ENCODE results near the gene BRINP1.

Gene BRINP1

DNA sequence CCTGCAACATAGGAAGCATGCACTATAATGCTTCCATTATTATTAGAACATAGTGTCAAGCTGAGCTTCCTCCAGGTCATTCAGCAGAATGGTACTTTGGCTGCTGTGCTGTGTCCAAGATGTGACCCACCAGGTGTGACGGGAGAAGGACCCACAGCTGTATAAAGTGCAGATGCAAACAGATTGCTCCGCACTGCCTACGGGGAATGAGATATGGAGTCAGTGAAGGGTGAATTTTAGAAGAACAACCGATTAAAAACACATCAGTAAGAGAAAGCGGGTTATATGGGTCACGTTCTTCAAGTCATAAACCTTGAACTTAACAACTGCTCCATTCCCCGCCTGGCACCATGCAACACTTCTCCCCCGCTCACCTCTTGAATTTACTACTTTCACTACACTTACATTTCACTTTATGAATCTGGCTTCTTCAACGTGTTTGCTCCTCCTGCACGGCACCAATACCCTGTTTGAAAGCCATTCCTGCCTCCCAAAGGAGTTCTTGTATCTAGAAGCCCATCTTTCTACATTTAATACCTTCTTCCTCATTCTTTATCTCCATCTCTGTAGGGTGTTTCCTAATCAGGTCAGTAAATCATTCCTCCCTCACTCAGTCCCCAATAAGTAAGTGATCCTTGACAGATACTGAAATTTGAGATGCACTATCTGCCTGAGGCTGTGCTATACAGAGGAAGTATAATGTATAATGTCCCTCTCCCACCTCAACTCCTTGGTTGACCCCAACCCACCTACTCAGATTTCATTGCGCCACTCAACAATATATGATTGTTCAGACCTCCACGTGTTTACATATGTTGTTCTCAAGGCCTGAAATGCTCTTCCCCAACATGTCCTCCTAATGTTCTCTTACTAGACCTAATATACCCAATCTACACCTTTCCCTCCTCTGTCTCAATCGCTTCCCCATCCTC lies 25.9 kb downstream of the BRINP1 start:
- DNase-seq: no peak

DNA sequence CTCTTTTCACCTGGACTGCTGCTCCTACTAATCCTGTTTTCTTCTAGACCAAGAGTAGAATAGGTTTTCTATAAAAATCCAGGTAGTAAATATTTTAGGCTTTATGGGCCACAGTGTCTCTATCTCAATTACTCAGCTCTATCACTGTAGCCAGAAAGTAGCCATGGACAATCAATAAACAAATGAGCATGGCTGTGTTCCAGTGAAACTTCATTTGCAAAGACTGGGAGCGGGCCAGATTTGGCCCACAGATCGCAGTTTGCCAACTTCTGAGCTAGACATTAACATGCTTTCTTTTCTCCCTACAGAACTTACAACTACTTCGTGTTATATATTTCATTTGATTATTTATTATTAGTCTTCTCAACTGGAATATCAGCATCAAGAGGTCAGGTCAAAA lies 30.2 kb downstream of the BRINP1 start:
- no peak for DNase-seq

DNA sequence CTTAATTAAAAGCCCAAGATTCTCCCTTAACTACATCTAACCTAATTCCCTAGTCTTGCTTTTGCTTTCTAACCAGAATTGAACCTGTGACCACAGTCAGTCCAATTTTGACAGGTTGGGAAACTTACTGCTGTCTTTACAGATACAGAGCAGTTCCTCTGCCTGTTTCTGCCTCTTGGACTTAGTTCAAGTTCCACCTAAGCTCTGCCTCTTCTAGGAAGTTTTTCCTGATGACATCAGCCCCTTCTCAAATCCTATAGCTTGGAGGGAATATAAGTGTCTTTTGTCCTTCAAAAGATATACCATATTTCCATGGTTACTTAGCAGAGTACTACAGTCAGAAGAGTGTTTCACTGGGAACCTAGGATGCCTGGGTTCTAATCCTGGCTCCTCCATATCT lies 31.7 kb downstream of the BRINP1 start:
- DNase-seq: no peak

DNA sequence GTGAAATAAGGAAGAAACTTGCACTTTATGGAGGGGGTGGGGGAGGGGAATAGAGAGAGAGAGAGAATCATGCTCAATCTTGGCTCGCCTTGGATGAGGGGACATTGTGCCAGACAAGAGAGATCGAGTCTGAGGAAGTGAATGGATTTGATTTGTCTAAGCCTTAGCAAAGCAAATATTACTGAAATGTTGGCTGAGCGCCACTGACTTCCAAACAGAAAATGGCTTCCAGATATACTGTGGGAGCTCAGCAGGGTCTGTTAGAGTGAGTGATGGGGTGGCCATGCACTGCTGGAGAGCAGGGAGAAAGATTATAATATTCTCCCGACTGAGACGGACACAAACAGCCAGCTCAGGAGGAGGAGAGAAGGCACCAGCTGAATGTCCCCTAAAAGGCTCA lies 34.5 kb downstream of the BRINP1 start:
- no peak for DNase-seq

DNA sequence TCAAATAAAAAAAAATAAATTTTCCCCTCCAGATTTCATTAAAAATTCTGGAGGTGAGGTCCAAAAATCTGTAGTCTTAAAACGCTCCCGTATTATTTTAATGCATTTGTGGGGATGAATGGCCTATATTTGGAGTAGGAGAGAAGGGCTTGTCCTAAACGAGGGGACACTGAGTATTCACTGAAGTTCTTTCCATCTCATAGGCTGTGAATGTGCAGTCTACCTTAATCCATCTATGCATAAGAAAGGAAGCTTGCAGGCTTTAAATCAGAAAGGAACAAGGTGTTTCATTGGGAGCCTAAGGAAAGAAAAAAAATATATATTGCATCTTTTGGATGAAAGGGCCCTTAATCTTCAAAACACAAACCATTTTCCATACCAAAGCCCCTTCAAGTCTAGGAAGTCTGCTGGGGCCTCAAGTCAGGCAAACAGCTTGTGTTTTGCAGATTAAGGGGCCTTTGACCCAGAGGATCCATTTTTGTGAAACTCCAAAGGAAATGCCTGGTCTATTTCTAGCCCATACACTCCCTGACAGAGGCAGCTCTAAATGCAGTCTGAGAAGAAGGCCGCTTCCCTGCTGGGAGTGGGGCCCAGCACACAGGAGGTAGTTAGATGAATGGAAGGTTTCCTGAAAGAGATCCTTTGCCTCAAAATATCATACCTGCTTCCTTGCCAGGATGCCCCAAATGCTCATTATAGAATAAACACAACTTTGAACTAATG lies 35.6 kb downstream of the BRINP1 start:
- DNase-seq: no peak

DNA sequence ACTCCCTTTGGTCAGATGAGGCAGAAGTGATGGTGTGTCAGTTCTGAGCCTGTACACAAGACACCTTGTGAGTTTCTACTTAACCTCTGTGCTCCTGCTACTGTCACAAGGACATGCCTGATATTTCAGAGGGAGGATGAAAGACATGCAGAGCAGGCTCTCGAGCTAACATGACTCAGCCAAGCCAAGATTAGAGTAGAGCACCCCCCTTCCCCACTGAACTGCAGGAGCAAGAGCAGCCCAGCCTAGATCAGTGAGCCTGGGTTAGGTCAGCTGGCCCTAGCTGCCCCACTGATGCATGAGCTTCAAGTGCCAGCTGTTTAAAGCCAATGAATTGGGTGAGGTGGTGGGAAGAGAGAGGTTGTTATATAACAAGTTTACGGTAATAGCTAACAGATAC lies 36.7 kb downstream of the BRINP1 start:
- DNase-seq: no peak

DNA sequence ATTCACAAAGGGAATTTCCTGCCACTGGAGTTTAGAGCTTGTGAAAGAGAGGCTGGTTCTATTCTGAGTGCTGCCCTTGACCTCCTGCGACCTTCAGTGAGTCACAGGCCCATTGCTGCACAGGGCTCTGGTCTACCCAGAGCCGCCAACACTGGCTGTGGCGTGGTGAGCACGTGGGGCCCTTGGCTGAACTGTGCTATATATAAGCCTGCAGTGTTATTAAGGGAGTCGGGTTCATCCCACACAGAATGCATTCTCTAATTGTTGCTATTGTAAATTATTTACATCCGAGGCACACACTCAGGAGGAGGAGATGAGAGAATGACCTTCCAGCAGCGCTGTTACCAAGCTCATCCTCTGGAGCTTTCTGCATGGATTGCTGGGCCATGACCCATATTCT lies 47.1 kb downstream of the BRINP1 start:
- DNase-seq: no peak

DNA sequence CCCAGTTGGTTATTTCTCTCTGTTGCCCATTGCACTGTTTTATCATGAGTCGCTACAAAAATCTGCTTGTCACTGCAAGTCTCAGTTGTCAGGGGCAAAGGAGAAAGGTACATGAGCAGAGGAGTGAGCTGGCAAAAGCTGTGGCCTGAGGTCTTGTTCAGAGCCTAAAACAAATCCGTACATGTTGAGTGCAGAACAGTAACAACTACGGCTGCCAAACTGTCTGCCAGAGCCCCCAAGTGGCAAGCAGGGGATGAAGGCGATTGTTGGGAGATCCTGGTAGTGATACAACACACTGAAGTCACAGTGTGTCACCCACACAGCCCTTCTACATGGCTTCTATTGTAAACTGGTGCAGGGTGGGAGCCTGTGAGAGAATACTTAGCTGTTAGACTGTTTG lies 50.9 kb downstream of the BRINP1 start:
- DNase-seq: no peak

DNA sequence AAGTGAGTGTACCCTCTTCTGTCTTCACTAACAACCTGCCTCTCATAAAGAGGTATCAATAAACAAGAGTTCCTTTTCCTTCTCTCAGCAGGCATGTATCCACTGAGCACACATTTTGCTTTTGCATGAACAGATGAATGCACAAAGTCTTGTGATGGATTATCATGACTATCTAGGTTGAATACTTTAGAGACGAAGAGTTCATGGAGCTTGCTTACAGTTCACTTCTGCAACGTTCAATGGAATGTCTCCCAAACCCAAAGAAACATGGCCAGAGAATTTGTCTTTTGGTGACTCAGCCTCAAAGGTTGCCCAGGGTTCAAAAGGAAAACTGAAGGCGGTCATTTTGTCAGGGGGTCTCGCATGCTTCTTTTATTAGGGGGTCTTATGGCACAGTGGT lies 55.4 kb downstream of the BRINP1 start:
- no peak for DNase-seq

DNA sequence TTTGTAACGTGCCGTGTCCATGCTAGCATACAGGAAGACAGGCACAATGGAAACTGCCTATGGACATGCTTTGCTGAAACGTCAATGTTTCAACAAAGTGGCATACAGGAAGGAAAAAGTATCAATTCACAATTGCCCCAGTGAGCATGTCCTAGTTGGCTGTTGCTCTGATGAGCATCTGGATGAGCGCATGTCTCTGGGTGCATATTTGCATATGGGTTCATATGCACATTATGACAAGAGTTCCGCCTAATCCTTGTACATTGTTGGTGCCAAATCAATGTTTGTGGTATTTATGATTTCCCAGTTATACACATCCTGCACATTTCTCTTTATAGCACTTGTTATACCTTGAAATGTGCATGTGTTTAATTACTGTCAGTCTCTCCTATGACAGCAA lies 58.5 kb downstream of the BRINP1 start:
- DNase-seq: no peak

DNA sequence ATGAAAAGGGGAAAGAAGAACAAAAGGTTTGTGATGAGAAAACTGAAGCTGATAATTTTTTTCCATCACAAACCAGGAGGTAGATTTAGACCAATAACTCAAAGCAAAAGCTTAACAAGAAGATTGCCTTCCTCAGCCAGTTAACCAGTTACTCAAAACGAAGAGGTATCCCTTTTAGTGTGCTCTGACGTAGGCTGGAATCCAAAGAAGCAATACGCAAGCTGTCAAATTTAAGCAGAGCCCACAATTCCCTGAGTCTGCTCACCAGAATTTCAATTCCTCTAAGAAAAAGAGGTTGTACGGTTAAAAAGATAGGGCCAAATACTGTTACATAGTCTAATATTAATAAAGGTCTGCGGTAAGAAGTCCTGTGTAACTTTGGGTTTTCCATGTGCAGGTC lies 61.8 kb downstream of the BRINP1 start:
- DNase-seq: no peak

DNA sequence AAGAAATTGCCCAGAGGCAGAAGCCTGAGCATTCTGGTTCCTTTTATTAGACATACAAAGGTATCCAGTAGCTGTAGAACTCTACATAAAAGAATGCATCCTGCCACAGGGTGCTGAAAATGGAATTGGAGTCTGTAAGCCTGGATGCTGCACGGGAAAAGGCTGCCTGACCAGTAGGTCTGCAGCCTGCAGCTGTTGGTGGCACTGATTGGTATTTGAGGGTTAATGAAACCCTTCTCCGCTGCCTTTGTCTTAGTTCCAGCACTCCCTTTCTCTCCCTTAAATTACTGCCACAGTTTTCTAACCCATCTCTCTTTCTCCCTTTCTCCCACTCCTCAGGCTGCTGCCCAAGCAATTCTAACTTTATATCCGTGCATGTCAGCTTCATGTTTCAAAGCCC lies 64.7 kb downstream of the BRINP1 start:
- no peak for DNase-seq

DNA sequence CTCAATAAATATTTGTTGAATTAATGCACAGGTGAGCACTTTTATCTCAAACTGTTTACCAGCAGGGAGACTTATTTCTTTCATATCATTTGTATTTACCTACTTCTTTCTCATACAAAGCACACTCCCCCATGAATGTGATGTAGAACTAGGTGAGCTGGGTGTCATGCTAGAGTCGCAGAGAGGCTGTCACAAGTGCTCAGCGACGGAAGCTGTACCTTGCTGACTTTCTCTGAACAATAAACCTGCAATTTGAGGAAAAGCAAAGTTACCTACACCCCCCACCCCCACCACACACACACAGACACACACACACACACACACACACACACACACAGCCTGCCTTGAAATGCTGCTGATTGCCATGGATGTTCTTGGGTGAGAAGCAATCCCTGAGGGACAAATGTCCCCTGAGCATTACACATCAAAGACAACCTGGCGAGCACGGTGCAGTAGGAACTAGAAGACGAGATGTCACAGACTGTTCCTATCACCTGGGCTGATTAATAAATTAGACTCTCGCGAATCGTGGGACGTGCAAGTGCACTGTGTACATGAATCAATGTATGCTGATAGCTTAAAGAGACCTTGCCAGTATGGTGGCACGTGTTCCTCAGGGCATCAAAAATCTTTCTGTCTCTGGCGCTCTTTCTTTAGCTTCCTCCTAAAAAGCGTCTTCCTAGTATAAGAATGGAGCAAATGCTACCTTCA lies 66.1 kb downstream of the BRINP1 start:
- no peak for DNase-seq

DNA sequence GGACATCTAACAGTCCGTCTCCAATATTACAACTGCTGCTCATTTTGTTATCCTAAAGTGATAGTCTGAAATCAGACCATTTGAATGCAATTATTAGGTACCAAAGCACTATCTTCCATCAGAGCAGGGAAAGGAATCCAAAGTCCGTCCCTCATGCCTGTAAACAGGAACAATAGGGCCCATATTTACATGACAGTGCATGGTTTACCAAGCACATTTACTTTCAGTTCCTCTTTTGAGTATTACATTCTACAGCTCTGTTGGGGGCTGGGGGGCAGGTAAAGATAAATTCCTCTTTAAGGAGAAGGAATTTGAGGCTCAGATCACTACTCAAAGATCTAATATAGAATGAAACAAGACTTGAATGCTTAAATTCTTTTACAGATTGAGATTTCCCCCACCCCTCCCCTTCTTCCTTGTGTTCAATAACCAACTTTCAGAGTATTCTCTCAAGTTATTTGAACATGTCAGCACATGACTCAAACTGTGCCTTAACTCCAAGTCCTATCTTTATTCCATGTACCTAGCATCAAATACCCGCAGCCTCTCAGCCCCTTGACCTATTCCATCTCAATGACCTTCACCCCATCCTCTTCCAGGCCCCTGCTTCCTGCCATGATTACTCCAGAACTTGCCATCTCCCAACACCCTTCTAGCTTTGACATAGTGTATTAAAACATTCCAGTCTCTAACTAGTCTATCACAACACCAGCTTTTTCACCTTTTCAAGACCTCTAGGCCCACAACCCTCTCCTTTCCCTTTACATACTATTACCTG lies 71.0 kb downstream of the BRINP1 start:
- DNase-seq: no peak

DNA sequence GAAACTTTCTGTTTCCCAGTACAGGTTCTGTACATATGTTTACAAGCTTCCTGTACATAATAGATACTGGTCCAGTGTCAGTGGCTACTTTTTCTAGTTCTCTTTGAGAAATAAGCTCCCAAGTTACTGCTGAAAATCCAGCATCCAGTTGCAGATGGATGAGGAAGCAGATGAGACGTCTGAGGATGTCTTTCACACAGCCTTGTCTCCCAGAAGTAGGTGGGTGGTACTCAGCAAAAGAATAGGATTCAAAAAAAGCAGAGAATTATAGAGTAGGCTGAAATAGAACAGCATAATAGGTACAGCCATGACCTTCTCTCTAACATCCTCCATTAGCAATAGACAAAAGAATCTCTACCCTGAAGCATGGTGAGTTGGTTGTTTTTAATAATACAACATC lies 77.7 kb downstream of the BRINP1 start:
- DNase-seq: no peak

DNA sequence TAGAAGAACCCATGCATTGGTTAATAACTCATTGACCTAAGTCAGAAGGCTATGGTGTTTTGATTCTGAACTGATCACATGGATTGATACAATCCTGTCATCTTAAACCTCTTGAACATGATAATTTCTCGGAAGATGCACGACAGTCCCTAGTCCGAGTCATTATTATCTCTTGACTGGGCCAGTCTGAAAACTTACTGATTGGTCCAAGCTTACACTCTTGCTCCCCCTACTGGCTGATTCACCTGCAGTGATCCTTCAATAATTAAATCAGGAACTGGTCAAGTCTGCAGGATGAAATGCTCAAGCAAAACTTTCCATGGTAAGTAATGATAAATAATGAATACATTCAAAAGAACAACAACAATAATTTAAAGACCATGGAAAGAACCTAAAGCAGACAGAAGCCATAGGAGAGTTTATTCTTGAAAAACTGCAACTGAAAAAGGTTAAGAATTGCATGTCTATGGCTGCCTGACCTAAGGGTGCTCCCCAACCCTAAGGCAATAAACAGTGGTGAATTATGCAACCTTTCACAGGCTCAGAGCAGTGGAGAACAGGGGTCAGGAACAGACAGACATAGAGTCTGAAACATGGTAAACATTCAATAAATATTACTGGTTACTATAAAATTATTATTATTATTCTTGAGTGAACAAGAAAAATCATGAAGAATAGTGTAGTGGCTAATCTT lies 79.3 kb downstream of the BRINP1 start:
- peak; percentile 27 for DNase-seq

DNA sequence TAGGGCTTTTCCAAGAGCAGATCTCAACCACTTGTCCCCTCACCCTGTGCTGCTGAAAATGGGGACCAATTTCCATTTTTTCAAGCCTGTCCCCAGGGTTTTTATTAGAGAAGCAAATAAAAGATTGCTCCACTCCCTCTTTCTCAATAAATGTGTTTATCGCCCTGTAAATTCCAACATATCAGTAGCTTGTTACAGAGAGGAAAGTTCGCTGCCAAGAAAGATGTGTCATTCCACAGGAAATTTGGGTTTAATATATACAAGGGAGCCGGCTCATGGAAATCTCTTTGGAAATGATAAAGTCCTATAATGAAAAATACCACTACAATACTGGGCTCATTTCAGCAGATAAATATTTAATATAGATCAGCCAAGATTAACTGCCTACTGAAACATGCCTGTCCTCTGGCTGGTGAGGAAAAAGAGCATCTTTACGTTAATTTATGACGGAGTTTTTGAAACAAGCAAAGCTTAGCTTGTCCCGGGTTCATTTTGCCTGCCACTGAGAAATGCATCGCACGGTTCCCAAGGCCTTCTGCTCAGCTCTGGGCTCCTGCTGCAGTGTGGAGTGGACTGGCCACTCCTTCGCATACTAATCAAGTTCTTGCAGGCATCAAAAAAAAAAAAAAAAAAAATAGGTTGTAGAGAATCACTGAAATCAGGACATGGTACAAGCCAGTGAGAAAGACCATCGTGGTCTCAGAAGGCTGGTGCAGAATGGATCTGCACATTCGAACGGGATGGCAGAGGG lies 84.5 kb downstream of the BRINP1 start:
- no peak for DNase-seq

DNA sequence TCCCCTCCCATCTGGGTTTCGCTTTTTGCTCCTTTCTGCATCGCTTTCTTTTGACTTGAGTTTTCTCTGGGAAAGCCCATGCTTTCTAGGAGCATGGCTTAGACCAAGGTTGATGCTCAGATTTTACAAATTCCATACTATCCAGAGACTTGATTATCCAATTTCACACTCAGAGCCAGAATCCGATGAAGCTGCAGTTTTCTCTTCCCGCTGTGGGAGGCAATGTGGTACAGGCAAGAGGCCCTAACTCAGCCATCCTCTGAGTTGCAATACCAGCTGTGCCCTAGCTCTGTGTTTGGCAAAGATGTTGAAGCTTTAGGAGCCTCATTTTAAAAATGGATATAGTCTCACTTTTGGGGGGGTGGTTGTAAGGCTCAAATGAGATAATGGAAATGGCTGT lies 85.1 kb downstream of the BRINP1 start:
- no peak for DNase-seq

DNA sequence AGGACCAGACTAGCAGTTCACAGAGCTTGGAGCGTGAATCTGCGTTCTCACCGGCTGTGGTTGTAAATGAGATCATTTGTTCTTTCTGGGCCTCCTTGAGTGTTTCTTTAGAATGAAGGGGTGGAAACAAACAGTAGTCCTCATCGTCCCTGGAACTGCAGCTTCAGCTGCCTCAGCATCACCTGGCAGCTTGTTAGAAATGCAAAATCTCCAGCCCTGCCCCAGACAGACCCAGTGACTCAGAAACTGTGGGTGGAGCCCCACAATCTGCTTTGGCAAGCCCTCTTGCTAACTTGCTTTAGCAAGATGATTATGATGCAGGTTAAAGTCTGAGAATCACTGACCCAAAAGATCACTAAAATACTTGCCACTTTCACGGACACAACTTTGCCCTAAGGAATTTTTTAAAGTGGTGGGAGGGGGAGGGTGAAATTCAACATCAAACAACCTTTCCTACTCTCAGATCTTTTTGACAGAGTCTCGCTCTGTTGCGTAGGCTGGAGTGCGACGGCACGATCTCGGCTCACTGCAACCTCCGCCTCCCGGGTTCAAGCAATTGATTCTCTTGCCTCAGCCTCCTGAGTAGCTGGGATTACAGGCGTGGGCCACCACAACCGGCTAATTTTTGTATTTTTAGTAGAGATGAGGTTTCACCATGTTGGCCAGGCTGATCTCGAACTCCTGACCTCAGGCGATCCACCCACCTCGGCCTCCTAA lies 86.0 kb downstream of the BRINP1 start:
- no peak for DNase-seq

DNA sequence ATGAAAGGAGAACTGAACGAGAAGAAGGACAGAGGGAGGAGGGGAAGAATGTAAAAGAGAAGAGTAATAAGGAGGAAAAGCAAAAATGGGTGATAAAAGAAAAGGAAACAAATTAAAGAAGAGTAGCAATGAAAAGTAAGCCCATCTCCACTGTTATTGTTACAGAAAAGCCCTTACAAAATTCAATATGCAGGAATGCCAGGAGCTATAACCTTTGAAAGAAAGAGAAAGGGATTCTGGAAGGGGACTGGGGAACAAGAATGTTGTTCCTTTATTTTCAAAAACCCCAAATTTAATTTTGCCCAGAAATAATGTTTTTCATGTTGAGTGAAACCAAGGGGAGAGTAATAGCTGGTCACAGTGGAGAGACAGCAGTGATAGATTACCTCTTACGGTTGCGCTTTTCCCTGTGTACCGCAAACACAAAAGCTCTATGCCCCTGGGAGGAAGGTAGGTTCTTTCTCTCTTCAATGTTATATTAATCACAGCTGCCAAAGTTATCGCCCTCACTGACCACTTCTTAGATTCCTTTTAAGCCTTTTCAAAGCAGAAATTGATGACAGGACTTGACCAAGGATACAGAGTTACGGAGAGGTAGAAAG lies 86.7 kb downstream of the BRINP1 start:
- no peak for DNase-seq

Data from activated CD4-positive, alpha-beta T cell treated with anti-CD3 and anti-CD28 coated beads, Interleukin-2, amount 50 U/mL, for 16 hours (primary cell).